ENCODE data around the gene TLCD2. TPM values are rescaled to one million over a fixed set of nuclear protein-coding genes. Genes with fewer than 3 reads are reported as not detected.

The TLCD2 gene
- polyA plus RNA-seq, 1 experiment: 2.5 TPM

GRCh38 chr17:1737531-1738291 is 27.5 kb upstream of the TLCD2 start:
- DNase-seq (ENCODE audit: low read depth): no peak
- POLR2A ChIA-PET: no interaction called here
- no peaks in the 10 kb centered on the region for H3K27me3 ChIP-seq (ENCODE audit: control insufficient read depth, insufficient read depth, low read length)
- CTCF ChIA-PET: no interaction called here
- H3K4me3 ChIP-seq (ENCODE audit: low read depth, low read length): no peak overlapping the region
- TF ChIP-seq CTCF (IDR thresholded peaks at IDR 0.05; ENCODE audit: insufficient read depth, low read depth, low read length): no peak
- peaks cover 15% of the 10 kb centered on the region for H3K36me3 ChIP-seq (ENCODE audit: control insufficient read depth, insufficient read depth, low read length)

GRCh38 chr17:1736348-1737281 is 26.4 kb upstream of the TLCD2 start:
- no peak for TF ChIP-seq CTCF (IDR thresholded peaks at IDR 0.05; ENCODE audit: insufficient read depth, low read depth, low read length)
- DNase-seq (ENCODE audit: low read depth): no peak
- no peak overlapping the region for H3K4me3 ChIP-seq (ENCODE audit: low read depth, low read length)
- ChIA-PET POLR2A (interaction anchor here (0.6 kb wide), 2 partner anchors 26 to 310 kb away, joined by 8 to 19 read pairs; no protein-coding TSS in a partner anchor), CTCF (interaction anchor here (0.8 to 1.2 kb wide), 3 partner anchors 10 to 70 kb away, joined by 3 read pairs; no protein-coding TSS in a partner anchor)
- no peaks in the 10 kb centered on the region for H3K27me3 ChIP-seq (ENCODE audit: control insufficient read depth, insufficient read depth, low read length)
- peaks cover 16% of the 10 kb centered on the region for H3K36me3 ChIP-seq (ENCODE audit: control insufficient read depth, insufficient read depth, low read length)

- DNase-seq (ENCODE audit: low read depth): no peak
- ChIA-PET CTCF (interaction anchor here (0.8 to 1.2 kb wide), 4 partner anchors 9 to 476 kb away, joined by 3 read pairs; no protein-coding TSS in a partner anchor), POLR2A (no interaction called here)
- Histone ChIP-seq H3K27me3 (ENCODE audit: control insufficient read depth, insufficient read depth, low read length) (no peaks in the 10 kb centered on the region), H3K4me3 (ENCODE audit: low read depth, low read length) (no peak overlapping the region), H3K36me3 (ENCODE audit: control insufficient read depth, insufficient read depth, low read length) (peaks cover 16% of the 10 kb centered on the region)
- no peak for TF ChIP-seq CTCF (IDR thresholded peaks at IDR 0.05; ENCODE audit: insufficient read depth, low read depth, low read length)
These were observed 25.7 kb upstream of the TLCD2 start for GRCh38 chr17:1735834-1736347.

GRCh38 chr17:1735418-1735817 is 25.2 kb upstream of the TLCD2 start:
- H3K27me3 ChIP-seq (ENCODE audit: control insufficient read depth, insufficient read depth, low read length): no peaks in the 10 kb centered on the region
- H3K4me3 ChIP-seq (ENCODE audit: low read depth, low read length): no peak overlapping the region
- H3K36me3 ChIP-seq (ENCODE audit: control insufficient read depth, insufficient read depth, low read length): peaks cover 16% of the 10 kb centered on the region
- TF ChIP-seq CTCF (IDR thresholded peaks at IDR 0.05; ENCODE audit: insufficient read depth, low read depth, low read length): no peak
- ChIA-PET POLR2A (no interaction called here), CTCF (interaction anchor here (0.9 to 1.2 kb wide), 2 partner anchors 69 to 476 kb away, joined by 3 read pairs; no protein-coding TSS in a partner anchor)
- no peak for DNase-seq (ENCODE audit: low read depth)

GRCh38 chr17:1733759-1734158 is 23.6 kb upstream of the TLCD2 start:
- no peak for TF ChIP-seq CTCF (IDR thresholded peaks at IDR 0.05; ENCODE audit: insufficient read depth, low read depth, low read length)
- Histone ChIP-seq H3K27me3 (ENCODE audit: control insufficient read depth, insufficient read depth, low read length) (no peaks in the 10 kb centered on the region), H3K4me3 (ENCODE audit: low read depth, low read length) (no peak overlapping the region), H3K36me3 (ENCODE audit: control insufficient read depth, insufficient read depth, low read length) (peaks cover 18% of the 10 kb centered on the region)
- DNase-seq (ENCODE audit: low read depth): no peak
- CTCF ChIA-PET: no interaction called here
- POLR2A ChIA-PET: no interaction called here

Measured in BJ (cell line).